ENCODE measurements around the gene GPC6. TPM values are rescaled to one million over a fixed set of nuclear protein-coding genes. Genes with fewer than 3 reads are reported as not detected.

The GPC6 gene
- total RNA-seq, 1 experiment from 2014 or later = 0.22 TPM

GRCh38 chr13:93283255-93283654 lies 56.6 kb downstream of the GPC6 start:
- H3K9ac ChIP-seq (ENCODE audit: low read length) = no peak overlapping the region
- TF ChIP-seq EGR1 (IDR thresholded peaks at IDR 0.05; ENCODE audit: low read depth) = no peak
- no peak for TF ChIP-seq TCF7L2 (IDR thresholded peaks at IDR 0.05; ENCODE audit: borderline replicate concordance, extremely low read depth, insufficient read depth, insufficient read length)
- TF ChIP-seq RAD21 (IDR thresholded peaks at IDR 0.05; ENCODE audit: low read depth) = no peak
- no peak for TF ChIP-seq YY1 (IDR thresholded peaks at IDR 0.05; ENCODE audit: extremely low read depth, insufficient replicate concordance, low read depth, low read length)
- TF ChIP-seq FOSL1 (IDR thresholded peaks at IDR 0.05; ENCODE audit: low read depth) = no peak
- TF ChIP-seq ELF1 (IDR thresholded peaks at IDR 0.05; ENCODE audit: borderline replicate concordance, low read depth) = no peak
- no peak for TF ChIP-seq SRF (IDR thresholded peaks at IDR 0.05; ENCODE audit: low read depth)
- no peak overlapping the region for H3K4me2 ChIP-seq (ENCODE audit: low read length)
- no peak overlapping the region for H3K27ac ChIP-seq (ENCODE audit: low read depth, low read length)
- no peak overlapping the region for H3K4me3 ChIP-seq (replicated peaks in 1 of 2; ENCODE audit: low read depth in 1 of 2, low read length in 2 of 2)
- DNase-seq (ENCODE audit: low read depth, low spot score) = no peak
- ChIA-PET RAD21 (ENCODE audit: low non-redundant PET in 1 of 2, low total read pairs in 2 of 2, uncharacterized antibody in 2 of 2, unreplicated experiment in 2 of 2) (no interaction called here), POLR2A (no interaction called here), CTCF (no interaction called here)
- no TSS peak for BruUV-seq (replicated peaks)
- intact Hi-C loops (cut with micrococcal nuclease) = no loop called here
- no peaks in the 10 kb centered on the region for H3K4me1 ChIP-seq (ENCODE audit: control insufficient read depth in 1 of 2, insufficient read depth in 2 of 2, low read length in 2 of 2)
- H3K27me3 ChIP-seq (ENCODE audit: insufficient read depth, low read length) = no peaks in the 10 kb centered on the region
- no peak for ATAC-seq
- H4K20me1 ChIP-seq (ENCODE audit: insufficient read depth) = no peaks in the 10 kb centered on the region
- H3K79me2 ChIP-seq (ENCODE audit: insufficient read depth, low read length) = no peaks in the 10 kb centered on the region
- no peaks in the 10 kb centered on the region for H3K36me3 ChIP-seq (ENCODE audit: control insufficient read depth in 1 of 2, insufficient read depth in 2 of 2, low read length in 2 of 2)
- H2AFZ ChIP-seq (ENCODE audit: low read depth, low read length, poor library complexity, severe bottlenecking) = no peak overlapping the region
- H3K9me2 ChIP-seq (ENCODE audit: insufficient read depth) = no peaks in the 10 kb centered on the region
- peaks cover 14% of the 10 kb centered on the region in 2 experiments; a peak in 2 of 4 replicates for H3K9me3 ChIP-seq (ENCODE audit: control insufficient read depth in 1 of 2, insufficient read depth in 1 of 2, low read depth in 1 of 2, low read length in 2 of 2)

GRCh38 chr13:93284064-93284463 lies 57.5 kb downstream of the GPC6 start:
- intact Hi-C loops (cut with micrococcal nuclease) = no loop called here
- no peak overlapping the region for H3K9ac ChIP-seq (ENCODE audit: low read length)
- H3K4me2 ChIP-seq (ENCODE audit: low read length) = no peak overlapping the region
- RAD21 ChIA-PET (ENCODE audit: low non-redundant PET in 1 of 2, low total read pairs in 2 of 2, uncharacterized antibody in 2 of 2, unreplicated experiment in 2 of 2) = no interaction called here
- no peaks in the 10 kb centered on the region for H3K79me2 ChIP-seq (ENCODE audit: insufficient read depth, low read length)
- BruUV-seq (replicated peaks) = no TSS peak
- TF ChIP-seq JUND (IDR thresholded peaks at IDR 0.05) (no peak), POLR2AphosphoS5 (IDR thresholded peaks at IDR 0.05; ENCODE audit: low read depth, low read length) (no peak), CEBPB (IDR thresholded peaks at IDR 0.05; ENCODE audit: low read depth) (no peak), YY1 (IDR thresholded peaks at IDR 0.05; ENCODE audit: extremely low read depth, insufficient replicate concordance, low read depth, low read length) (no peak), ZFX (IDR thresholded peaks at IDR 0.05) (no peak), ZNF274 (IDR thresholded peaks at IDR 0.05; ENCODE audit: low read depth, low read length) (no peak), SIN3A (IDR thresholded peaks at IDR 0.05; ENCODE audit: low read depth) (no peak), ATF3 (IDR thresholded peaks at IDR 0.05) (no peak)
- no peaks in the 10 kb centered on the region for H3K36me3 ChIP-seq (ENCODE audit: control insufficient read depth in 1 of 2, insufficient read depth in 2 of 2, low read length in 2 of 2)
- no peak overlapping the region for H3K27ac ChIP-seq (ENCODE audit: low read depth, low read length)
- H4K20me1 ChIP-seq (ENCODE audit: insufficient read depth) = no peaks in the 10 kb centered on the region
- CTCF ChIA-PET = no interaction called here
- no peak for DNase-seq (ENCODE audit: low read depth, low spot score)
- POLR2A ChIA-PET = no interaction called here
- H3K4me3 ChIP-seq (replicated peaks in 1 of 2; ENCODE audit: low read depth in 1 of 2, low read length in 2 of 2) = no peak overlapping the region
- no peaks in the 10 kb centered on the region for H3K27me3 ChIP-seq (ENCODE audit: insufficient read depth, low read length)
- ATAC-seq = no peak
- no peaks in the 10 kb centered on the region for H3K4me1 ChIP-seq (ENCODE audit: control insufficient read depth in 1 of 2, insufficient read depth in 2 of 2, low read length in 2 of 2)
- peaks cover 15 to 18% of the 10 kb centered on the region in 2 experiments; a peak in 2 of 4 replicates for H3K9me3 ChIP-seq (ENCODE audit: control insufficient read depth in 1 of 2, insufficient read depth in 1 of 2, low read depth in 1 of 2, low read length in 2 of 2)
- no peak overlapping the region for H2AFZ ChIP-seq (ENCODE audit: low read depth, low read length, poor library complexity, severe bottlenecking)
- no peaks in the 10 kb centered on the region for H3K9me2 ChIP-seq (ENCODE audit: insufficient read depth)
